Measurements from ENCODE around the gene CHAF1A. TPM values are rescaled to one million over a fixed set of nuclear protein-coding genes. Genes with fewer than 3 reads are reported as not detected.

CHAF1A gene
- total and polyA plus RNA-seq, 3 donors from 2014 or later = 24.1 to 37.7 (median 28.6) TPM

GRCh38 chr19:4374498-4375163 lies 27.8 kb upstream of the CHAF1A start:
- H3K27me3 ChIP-seq = no peaks in the 10 kb centered on the region
- no peak overlapping the region for H3K4me3 ChIP-seq
- peak; percentile 50 for DNase-seq
- H3K36me3 ChIP-seq (ENCODE audit: low read depth, missing control alignments) = no peaks in the 10 kb centered on the region
- TF ChIP-seq CTCF (IDR thresholded peaks at IDR 0.05) = no peak
- no peak for TF ChIP-seq POLR2A (IDR thresholded peaks at IDR 0.05)
- intact Hi-C loops (cut with DNase I; ENCODE audit: low total_unique reads) = no loop called here
- H3K9me3 ChIP-seq = no peaks in the 10 kb centered on the region
- 33 to 51% methylated on average over 11 to 25 of the region's 27 CpGs for WGBS, 2 donors
- H3K4me1 ChIP-seq = peaks cover 61% of the 10 kb centered on the region
- peak overlapping the region; percentile 9 to 73 for H3K27ac ChIP-seq

- Histone ChIP-seq H3K9me3 (no peaks in the 10 kb centered on the region), H3K4me3 (no peak overlapping the region), H3K36me3 (ENCODE audit: low read depth, missing control alignments) (no peaks in the 10 kb centered on the region), H3K27ac (peak overlapping the region; percentile 9 to 73), H3K27me3 (no peaks in the 10 kb centered on the region), H3K4me1 (peaks cover 61% of the 10 kb centered on the region)
- TF ChIP-seq POLR2A (IDR thresholded peaks at IDR 0.05) (no peak), CTCF (IDR thresholded peaks at IDR 0.05) (peak in 1 of 3 experiments; percentile 12)
- WGBS, 2 donors = 56 to 57% methylated on average over 13 to 16 of the region's 16 CpGs
- intact Hi-C loops (cut with DNase I; ENCODE audit: low total_unique reads) = no loop called here
- no peak for DNase-seq
These were observed 27.0 kb upstream of the CHAF1A start for GRCh38 chr19:4375164-4376027.

- intact Hi-C loops (cut with DNase I; ENCODE audit: low total_unique reads) = no loop called here
- H3K36me3 ChIP-seq (ENCODE audit: low read depth, missing control alignments) = no peaks in the 10 kb centered on the region
- 81 to 82% methylated on average over 16 of the region's 16 CpGs for WGBS, 2 donors
These were observed 26.3 kb upstream of the CHAF1A start for GRCh38 chr19:4376028-4376670.

GRCh38 chr19:4376671-4376990 lies 25.8 kb upstream of the CHAF1A start:
- 75 to 78% methylated on average over 10 of the region's 10 CpGs for WGBS, 2 donors
- no peaks in the 10 kb centered on the region for H3K27me3 ChIP-seq
- no peaks in the 10 kb centered on the region for H3K9me3 ChIP-seq
- TF ChIP-seq POLR2A (IDR thresholded peaks at IDR 0.05) = no peak
- TF ChIP-seq CTCF (IDR thresholded peaks at IDR 0.05) = no peak
- H3K36me3 ChIP-seq (ENCODE audit: low read depth, missing control alignments) = no peaks in the 10 kb centered on the region
- H3K4me1 ChIP-seq = peaks cover 51% of the 10 kb centered on the region
- H3K4me3 ChIP-seq = no peak overlapping the region
- intact Hi-C loops (cut with DNase I; ENCODE audit: low total_unique reads) = no loop called here
- DNase-seq = no peak
- no peak overlapping the region for H3K27ac ChIP-seq

More at GRCh38 chr19:4376028-4376670, 26.3 kb upstream of the CHAF1A start:
- Histone ChIP-seq H3K27me3 (no peaks in the 10 kb centered on the region), H3K9me3 (no peaks in the 10 kb centered on the region), H3K4me1 (peaks cover 55% of the 10 kb centered on the region), H3K4me3 (no peak overlapping the region), H3K27ac (no peak overlapping the region)
- no peak for DNase-seq
- TF ChIP-seq POLR2A (IDR thresholded peaks at IDR 0.05) = no peak
